Kidney (tissue), 14 donors: ENCODE measurements around the gene WDFY2. TPM values are rescaled to one million over a fixed set of nuclear protein-coding genes. Genes with fewer than 3 reads are reported as not detected.

Experiments used
- DNase-seq, 5 donors: peaks; one replicate each; pipeline ENCODE4 v3.0.0-alpha.2; 2013 to 2020
- FAIRE-seq: peaks from 2 replicates; lab custom pipeline; 2012; peaks lifted over from hg19 to GRCh38; lab: Jason Lieb, UNC
- H3K27ac ChIP-seq, 2 donors: one replicate each; pipeline ENCODE4 v1.7.0; 2013; ENCODE audit warnings: low read depth in 2 of 2, low read length in 2 of 2, inconsistent platforms in 1 of 2
- H3K27me3 ChIP-seq: one replicate; pipeline ENCODE4 v1.7.1; 2013; ENCODE audit warnings: low read length, inconsistent platforms; ENCODE audit not compliant: control insufficient read depth, insufficient read depth
- H3K36me3 ChIP-seq, 3 donors: one replicate each; pipeline versions ENCODE4 v1.7.0 to v1.7.1; 2013; ENCODE audit warnings: low read length in 3 of 3, control low read depth in 1 of 3, inconsistent platforms in 1 of 3; ENCODE audit not compliant: insufficient read depth in 3 of 3, control insufficient read depth in 2 of 3
- H3K4me1 ChIP-seq, 3 donors: one replicate each; pipeline versions ENCODE4 v1.7.0 to v1.7.1; 2013; ENCODE audit warnings: low read length in 3 of 3, inconsistent platforms in 1 of 3, low read depth in 1 of 3; ENCODE audit not compliant: control insufficient read depth in 2 of 3, insufficient read depth in 2 of 3
- H3K4me3 ChIP-seq, 3 donors: one replicate each; pipeline versions ENCODE4 v1.7.0 to v1.8.1; 2013; ENCODE audit warnings: low read length in 3 of 3, control low read depth in 1 of 3, inconsistent platforms in 1 of 3
- H3K9ac ChIP-seq, 3 donors: one replicate each; pipeline versions ENCODE4 v1.7.0 to v1.7.1; 2013; ENCODE audit warnings: low read length in 3 of 3, control low read depth in 1 of 3, inconsistent platforms in 1 of 3
- H3K9me3 ChIP-seq, 3 donors: one replicate each; pipeline versions ENCODE4 v1.7.0 to v1.7.1; 2013; ENCODE audit warnings: low read length in 3 of 3, control low read depth in 1 of 3, inconsistent platforms in 1 of 3; ENCODE audit not compliant: control insufficient read depth in 2 of 3, insufficient read depth in 1 of 3
- CTCF ChIP-seq: IDR thresholded peaks from 3 replicates; pipeline ENCODE4 v1.5.1; 2012; ENCODE audit warnings: mild to moderate bottlenecking, moderate library complexity, borderline replicate concordance; ENCODE audit not compliant: insufficient read depth; ENCODE audit errors: extremely low read depth
- intact Hi-C: fragments of 100-400 bp; cut with DNase I; formaldehyde crosslinking; loops from one replicate; pipeline ENCODE4 v1.11.1; 2022
- polyA plus RNA-seq: library from polyadenylated mRNA; stranded (reverse); fragments of 350-450 nt; fragmentation: Illumina TruSeq; extraction: RNeasy Lipid Tissue Mini Kit (QIAGEN cat#74804); gene quantifications from one replicate; pipeline ENCODE4 v1.2.3, GENCODE V29; 2014; ENCODE audit warnings: low read depth, low replicate concordance; ENCODE audit not compliant: insufficient read depth
- total RNA-seq: library from RNA; stranded (reverse); fragmentation: NEBNext Ultra II Directional; extraction: Animal tissue kit (Norgen Biotek cat#: 25700); gene quantifications from one replicate; pipeline ENCODE4 v1.2.1, GENCODE V29; 2021
- donor health status: control.
- donor health status: control.
- donor health status: control.
- donor health status: control.
- donor health status: control.
- donor health status: DM: yes; HTN: yes; CAD: no.
- donor health status: Normal renal cell carcinoma (clear cell type).

WDFY2 gene
- total and polyA plus RNA-seq, 2 donors from 2014 or later: 4.8 to 13.0 TPM

DNA sequence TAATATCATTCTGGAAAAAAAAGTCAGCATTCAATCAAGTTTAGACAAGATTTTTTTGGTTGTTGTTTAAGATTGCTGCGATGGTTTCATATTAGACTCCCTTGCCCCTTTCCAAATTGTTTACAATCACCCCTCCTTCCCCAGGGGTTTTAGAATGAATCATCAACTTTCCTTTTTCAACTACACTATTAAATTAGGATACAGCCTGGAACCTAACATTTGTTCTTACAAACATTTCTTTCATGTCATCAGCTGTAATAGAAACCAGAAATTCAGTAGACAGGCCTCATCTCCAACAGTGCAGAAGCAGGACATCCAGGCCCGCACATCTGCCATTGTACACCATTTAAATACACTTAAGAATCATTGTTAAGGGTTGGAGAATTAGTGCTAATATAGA lies 44.4 kb upstream of the WDFY2 start:
- intact Hi-C loops: no loop called here
- Histone ChIP-seq H3K4me3 (no peak overlapping the region), H3K36me3 (no peaks in the 10 kb centered on the region), H3K27ac (no peak overlapping the region), H3K4me1 (peaks cover 0 to 13% (median 0%) of the 10 kb centered on the region in 3 donors), H3K27me3 (no peaks in the 10 kb centered on the region), H3K9me3 (no peaks in the 10 kb centered on the region), H3K9ac (no peak overlapping the region)
- DNase-seq: no peak
- FAIRE-seq: no peak
- TF ChIP-seq CTCF: no peak

DNA sequence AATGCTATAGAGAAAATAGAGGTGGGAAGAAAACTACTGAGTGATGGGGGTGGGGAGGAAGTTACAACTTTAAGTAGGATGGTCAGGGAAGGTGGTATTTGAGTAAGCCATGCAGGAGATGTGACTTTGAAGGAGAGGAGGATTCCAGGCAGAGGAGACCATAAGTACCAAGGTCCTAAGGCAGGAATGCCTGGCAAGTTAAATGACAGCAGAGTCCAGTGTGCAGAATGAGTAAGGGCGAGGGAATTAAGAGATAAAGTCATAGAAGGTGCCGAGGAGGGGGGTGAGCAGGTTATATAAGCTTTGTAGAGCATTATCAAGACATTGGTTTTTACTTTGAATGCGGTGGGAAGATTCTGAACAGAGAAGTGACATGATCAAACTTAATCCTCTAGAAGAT lies 43.2 kb upstream of the WDFY2 start:
- intact Hi-C loops: no loop called here
- no peak for DNase-seq
- no peak overlapping the region for H3K4me3 ChIP-seq
- no peak overlapping the region for H3K9ac ChIP-seq
- H3K27me3 ChIP-seq: no peaks in the 10 kb centered on the region
- FAIRE-seq: no peak
- no peaks in the 10 kb centered on the region for H3K36me3 ChIP-seq
- H3K4me1 ChIP-seq: peaks cover 0 to 13% (median 0%) of the 10 kb centered on the region in 3 donors
- TF ChIP-seq CTCF: no peak
- no peaks in the 10 kb centered on the region for H3K9me3 ChIP-seq
- H3K27ac ChIP-seq: no peak overlapping the region

- FAIRE-seq: no peak
- H3K4me1 ChIP-seq: peaks cover 0 to 13% (median 0%) of the 10 kb centered on the region in 3 donors
Measured at GRCh38 chr13:51541809-51542258, 42.4 kb upstream of the WDFY2 start.

More at GRCh38 chr13:51541809-51542258, 42.4 kb upstream of the WDFY2 start:
- Histone ChIP-seq H3K4me3 (peak overlapping the region in 2 of 3 donors; percentile 61 to 65), H3K27me3 (no peaks in the 10 kb centered on the region), H3K9me3 (no peaks in the 10 kb centered on the region), H3K36me3 (no peaks in the 10 kb centered on the region), H3K9ac (peak overlapping the region in 1 of 3 donors; percentile 27), H3K27ac (peak overlapping the region in 1 of 2 donors; percentile 45)
- intact Hi-C loops: no loop called here
- no peak for TF ChIP-seq CTCF
- peak in 1 of 5 donors; percentile 29 for DNase-seq
